GM19099 (cell line): ENCODE measurements around the gene ALDH1L1.

Experiments used
- POLR2A ChIP-seq: IDR thresholded peaks from 3 replicates; pipeline ENCODE4 v1.6.1; 2011; ENCODE audit warnings: low read depth; ENCODE audit not compliant: insufficient read length; ENCODE audit errors: extremely low read depth

Gene ALDH1L1

DNA sequence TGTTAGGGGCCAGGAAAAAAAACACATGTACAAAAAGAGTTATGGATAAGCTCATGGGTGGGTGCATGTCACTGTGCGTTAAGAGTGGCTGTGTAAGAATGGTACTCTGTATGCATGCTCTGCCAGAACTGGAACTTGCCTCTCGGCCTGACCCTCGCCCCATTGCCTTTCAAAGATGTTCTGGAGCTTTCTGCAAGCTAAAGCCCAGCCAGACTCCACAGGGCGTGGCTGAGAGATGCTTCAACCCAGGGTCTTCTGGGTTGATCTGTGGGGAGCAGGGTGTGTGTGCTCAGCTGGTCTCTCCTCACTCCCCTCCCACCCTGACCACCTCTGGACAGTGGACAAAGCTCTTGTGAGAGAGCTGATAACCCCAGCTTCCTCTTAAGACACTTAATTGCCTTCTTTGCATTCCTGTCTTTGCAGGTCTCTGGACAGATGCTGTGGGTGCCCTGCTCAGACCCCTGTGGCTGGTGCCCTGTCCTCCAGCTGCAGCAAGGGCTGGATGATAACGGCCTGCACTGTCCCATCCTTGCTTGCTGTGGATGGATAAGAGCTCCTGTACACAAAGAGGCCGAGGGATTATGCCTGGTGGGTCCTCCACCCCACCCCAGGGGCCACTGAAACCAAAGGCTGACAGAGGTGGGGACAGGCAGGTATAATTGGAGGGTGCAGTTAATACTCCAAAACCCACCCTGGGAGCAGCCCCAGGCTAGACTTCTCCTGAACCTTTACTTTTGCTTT, 28.7 kb downstream of the ALDH1L1 start:
- TF ChIP-seq POLR2A = no peak

DNA sequence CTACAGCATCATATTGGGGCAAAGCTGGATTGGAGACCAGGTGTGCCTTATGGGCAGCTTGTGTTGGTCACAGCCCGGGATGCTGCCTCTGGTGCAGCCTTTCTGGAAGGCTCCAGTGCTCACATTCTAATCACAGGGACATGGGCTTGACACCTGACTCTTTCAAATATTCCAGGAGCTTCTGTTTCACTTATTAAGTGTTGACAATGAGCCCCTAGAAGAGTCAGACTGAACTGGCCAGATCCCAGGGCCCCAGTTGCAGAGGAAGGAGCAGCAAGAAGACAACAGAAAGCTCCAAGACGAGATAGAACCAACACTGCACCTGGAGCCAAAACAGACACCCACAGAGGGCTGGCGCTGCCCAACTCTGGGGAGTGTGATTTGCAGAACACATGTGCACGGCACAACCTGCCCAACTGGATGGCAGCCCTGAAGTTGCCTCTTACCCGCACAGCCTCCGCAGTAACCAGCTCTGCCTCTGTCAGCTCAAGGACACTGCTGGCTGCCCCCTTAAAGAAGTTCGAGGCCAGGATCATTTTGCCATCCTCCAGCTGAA, 30.3 kb downstream of the ALDH1L1 start:
- no peak for TF ChIP-seq POLR2A

DNA sequence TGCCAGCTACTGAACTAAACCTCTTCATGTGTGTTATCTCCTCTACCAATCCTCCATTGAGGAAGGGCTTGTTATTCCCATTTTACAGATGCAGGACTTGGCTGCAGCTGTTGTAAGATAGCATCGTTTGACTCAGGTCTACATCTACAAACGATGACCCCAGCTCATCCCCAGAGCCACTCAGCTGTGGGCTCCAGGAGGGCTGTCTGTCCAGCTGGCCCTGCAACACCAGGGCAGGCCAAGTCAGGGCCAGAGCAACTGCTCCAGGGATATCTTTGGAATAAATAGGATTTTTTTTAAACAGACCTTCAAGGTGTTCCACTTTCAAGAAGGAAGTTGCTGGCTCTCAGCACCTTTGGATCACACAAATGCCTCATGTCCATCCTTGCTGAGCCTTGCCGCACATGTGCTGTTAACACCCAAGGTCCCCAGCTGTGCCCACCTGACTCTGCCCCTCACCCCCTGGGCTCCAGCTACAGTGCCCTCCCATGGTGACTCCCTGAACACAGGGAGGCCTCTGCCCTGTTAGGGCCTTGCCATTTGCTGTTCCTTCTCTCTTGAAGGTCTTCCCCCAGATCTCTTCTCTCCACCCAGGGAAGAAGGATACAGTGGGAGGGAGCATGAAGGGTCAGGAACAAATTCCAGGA, 31.0 kb downstream of the ALDH1L1 start:
- no peak for TF ChIP-seq POLR2A

DNA sequence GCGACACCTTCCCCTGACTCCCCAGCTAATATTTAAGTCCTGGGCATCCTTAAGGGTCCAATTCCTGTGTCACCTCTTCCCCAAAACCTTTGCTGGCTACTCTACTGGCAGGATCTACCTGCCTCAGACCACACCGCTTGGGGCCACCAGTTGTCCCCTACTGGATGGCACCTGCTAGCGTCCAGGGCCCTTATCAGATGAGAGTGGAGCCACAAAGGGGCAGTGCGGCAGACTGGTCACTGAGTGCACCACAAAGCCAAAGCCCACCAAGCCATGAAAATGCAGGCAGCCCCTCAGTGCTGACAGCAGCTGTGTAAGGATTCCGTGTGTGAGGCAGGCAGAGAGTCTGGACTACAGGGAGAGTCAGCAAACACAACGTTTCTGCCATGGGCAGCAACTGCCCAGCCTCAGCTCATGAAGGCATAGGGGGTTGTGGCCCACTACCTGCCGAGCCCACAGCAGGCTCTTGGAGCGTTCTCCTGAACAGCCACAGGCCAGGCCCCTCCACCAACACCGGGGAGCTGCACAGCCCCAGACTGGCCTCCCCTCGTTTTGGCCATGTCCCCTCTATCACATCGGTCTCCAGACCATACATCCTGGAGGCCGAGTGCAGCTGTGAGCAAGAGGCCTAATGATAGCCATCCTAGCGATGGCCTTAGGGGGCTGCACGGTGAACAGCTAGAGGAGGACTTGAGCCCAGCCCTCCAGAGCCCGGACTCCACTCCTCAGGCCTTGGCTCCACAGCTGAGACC, 32.3 kb downstream of the ALDH1L1 start:
- no peak for TF ChIP-seq POLR2A

DNA sequence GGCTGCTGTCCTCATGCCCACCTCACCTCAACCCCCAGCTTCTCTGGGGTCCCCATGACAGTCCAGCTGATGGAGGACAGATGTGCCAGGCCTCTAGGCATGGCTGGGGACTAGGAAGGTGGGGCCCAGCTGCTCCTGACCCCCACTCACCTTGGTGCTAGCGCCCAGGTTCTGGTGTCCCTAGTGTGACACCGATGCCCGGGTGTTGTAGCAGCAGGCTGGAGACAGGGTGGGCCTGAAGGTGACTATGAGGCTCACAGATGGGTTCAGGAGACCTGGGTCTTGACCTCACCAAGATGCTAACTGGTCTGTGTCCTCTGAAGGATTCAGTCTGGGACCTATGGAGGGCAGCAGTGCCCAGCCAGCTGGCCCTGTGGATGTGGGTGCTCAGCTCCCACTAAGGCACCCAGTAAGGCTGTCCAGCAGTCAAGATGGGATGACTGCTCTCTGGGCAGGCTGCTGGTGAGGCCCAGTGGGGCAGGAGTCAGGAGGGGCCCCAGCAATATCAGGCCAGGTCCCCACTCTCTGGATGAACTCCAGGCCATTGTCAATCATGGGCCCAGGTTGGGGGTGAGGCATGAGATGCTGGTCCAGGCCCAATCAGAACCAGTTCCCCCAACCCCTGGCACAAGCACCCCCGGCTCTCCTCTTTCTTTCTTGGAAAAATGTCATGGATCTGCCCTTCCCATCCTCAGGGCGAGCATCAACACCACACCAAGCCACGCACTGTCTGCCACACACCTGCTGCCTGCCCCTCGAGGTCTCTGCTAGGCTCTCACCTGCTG, 33.0 kb downstream of the ALDH1L1 start:
- TF ChIP-seq POLR2A = no peak

DNA sequence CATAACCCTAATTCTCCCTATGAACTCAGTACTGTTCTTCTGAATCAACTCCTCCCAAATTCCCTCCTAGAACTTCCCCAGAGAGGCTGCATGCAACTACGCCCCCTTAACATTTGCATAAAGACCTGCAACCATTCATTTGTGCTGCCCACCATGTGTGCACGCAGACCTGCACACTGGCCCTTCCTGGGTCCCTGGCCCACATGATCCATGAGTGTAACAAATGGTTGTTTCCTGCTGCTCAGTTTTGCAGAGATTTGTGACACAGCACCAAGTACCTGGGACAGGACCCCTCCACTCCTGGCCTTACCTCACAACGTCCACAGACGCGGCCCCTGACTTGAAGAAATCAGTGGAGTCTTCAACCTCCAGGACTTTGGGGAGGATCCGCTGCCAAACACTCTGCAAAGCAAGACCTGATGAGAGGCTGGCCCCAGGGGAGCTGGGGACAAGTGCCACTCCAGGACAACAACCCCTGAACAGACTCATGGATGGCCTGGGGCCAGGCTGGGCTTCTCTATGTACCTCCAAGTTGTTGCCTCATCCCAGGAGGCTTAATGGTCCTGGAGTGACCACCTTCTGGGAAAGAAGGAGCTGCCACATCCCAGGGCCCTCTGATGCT, 33.8 kb downstream of the ALDH1L1 start:
- TF ChIP-seq POLR2A = no peak

DNA sequence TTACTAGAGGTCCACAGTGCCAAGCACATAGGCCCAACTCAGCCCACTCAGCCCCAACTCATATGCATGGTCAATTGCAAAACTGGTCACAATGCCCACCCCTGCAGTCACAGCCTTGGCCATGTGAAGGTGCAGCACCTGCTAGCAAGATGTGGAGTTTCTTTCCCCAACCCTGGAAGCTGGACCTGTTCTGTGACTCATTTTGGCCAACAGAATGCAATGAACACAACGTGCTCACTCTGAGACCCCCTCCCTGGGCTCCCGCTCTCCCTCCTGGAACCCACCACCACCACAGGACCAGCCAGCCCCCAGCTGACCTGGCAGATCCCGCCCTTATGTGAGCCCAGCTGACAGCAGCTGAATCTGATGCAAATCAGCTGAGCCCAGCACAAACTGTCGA, 34.4 kb downstream of the ALDH1L1 start:
- TF ChIP-seq POLR2A = no peak

DNA sequence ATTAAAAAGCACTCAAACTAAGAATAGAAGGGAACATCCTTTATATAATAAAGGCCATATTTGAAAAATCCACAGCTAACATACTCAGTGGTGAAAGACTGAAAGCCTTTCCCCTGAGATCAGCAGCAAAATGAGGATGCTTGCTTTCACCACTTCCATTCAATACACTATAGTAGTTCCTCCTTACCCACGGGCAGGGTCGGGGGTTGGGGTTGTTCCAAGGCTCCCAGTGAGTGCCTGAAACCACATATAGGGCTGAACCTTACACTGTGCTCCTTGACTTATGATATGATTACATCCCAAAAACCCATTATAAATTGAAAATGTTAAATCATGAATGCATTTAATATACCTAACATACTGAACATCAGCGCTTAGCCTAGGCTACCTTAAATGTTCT, 37.7 kb downstream of the ALDH1L1 start:
- no peak for TF ChIP-seq POLR2A

DNA sequence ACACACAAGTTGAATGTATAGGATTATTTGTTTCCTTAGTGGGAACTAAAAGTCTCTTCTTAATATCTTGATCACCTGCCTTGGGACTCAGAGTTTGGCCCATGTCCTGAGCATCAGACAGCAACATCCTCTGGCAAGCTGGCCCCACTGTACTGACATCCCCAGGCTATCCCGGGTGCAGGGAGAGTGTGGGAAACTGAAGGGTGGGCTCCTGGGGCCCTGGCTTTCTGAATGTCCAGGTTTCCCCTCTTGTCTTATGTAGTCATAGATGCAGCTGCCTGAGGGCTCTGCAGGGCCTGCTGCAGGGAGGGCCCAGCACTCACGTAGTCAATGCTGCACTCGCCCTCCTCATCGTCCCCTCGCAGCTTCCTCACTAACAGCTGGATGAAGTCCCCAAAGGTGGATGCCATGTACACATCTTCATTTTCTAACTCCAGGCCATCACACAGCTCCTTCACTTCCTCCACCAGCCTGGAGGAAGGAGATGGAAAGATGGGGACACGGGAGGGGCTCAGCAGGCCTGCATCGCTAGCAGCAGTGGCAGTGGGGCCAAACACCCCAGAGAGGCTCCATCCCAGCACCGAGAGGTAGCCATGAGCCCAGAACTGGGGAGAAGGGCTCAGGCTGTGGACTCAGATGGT, 42.8 kb downstream of the ALDH1L1 start:
- no peak for TF ChIP-seq POLR2A

DNA sequence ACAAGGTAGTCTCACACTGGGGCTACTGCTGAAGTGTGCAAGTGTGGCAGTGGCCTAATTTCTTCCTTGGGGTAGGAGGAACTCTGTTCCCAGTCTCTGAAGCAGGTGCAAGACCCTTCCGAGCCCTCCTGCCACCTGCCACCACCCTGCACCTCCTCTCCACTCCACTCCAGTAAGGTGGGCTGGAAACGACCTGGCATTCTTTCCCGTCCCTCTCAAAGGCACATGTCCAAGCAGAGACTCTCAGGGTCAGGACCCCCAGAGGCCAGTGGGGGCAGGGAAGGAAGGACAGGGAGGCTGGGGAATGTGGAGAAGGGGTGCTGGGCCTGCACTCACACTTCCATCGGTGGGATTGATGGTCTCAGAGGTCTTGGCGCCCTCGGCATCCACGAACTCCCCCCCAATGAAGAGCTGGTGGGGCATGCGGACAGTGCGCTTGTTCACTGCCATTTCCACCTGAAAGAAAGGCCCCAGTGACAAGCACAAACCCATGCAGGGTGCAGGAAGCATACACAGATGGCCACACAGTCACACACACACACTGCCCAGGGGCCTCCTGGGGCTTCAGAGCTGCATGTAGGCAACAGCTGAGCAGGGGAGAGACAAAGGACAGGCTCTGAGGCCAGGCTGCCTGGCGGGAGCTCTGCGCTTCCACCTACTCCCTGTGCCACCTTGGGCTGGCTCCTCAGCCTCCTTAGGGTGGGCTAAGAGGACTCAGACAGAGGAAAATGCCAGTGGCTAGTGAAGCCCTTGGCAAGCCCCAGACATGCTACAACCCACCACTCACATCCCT, 43.8 kb downstream of the ALDH1L1 start:
- TF ChIP-seq POLR2A = no peak

DNA sequence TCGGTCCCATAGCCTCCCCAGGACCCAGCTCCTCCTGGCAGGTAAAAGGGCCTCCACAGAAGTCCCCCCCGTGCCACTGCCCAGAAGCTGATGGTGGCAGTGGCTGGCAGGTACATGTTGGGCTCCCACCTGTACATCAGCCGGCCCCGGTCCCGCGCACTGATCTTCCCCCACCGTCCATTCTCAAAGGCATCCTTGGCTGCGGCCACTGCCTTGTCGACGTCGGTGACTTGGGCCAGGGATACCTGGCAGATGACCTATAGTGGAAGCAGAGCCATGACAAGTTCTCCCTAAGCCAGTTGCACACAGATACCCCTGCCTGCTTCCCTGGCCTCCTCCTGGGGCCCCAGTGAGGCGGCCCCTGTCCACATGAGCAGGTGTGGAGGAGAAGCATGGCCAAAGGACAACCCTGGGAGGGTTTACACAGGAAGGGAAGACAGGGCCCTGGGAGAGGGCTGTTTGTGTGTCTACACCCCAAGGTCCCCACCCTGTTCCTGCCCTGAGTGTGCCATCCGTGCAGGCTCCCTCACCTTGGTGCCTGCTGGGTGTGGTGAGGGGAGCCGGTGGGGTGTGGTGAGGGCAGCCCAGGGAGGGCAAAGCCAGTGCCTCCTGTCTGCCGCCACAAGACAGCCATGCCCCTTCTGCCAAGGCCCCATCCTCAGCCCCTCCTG, 44.8 kb downstream of the ALDH1L1 start:
- TF ChIP-seq POLR2A = no peak

DNA sequence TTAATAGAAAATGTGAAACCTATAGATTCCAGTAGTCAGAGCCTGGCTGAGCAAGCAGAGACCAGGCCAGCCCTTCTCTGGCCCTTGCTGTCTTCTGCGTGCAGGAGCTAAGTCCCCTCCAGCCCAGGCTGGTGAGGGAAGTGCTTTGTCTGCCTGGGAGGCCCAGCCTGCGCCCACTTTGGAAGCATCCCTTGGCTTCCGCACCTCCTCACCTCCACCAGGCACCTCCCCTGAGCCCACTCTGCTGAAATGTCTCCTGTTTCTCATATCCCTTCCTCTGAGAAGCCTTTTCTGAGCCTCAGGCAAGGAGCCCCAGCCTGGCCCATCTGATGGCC, 45.3 kb downstream of the ALDH1L1 start:
- TF ChIP-seq POLR2A = no peak
